CD4-positive, alpha-beta memory T cell (primary cell): ENCODE data around the gene MTPN. TPM values are rescaled to one million over a fixed set of nuclear protein-coding genes. Genes with fewer than 3 reads are reported as not detected.

ENCODE experiments used
- CTCF ChIA-PET: fragments of 350-600 bp; sonication (Branson Sonifier 250); formaldehyde crosslinking; loops from one replicate; lab custom pipeline; 2021; ENCODE audit warnings: inconsistent platforms; ENCODE audit not compliant: partially characterized antibody; lab: Charles Lee
- POLR2A ChIA-PET: fragments of 350-600 bp; sonication (Branson Sonifier 250); formaldehyde crosslinking; loops from one replicate; lab custom pipeline; 2021; ENCODE audit not compliant: partially characterized antibody; lab: Charles Lee
- DNase-seq, 5 donors: peaks; one replicate each; pipeline versions ENCODE4 v3.0.0 to v3.0.0-alpha.2; 2020 to 2022; ENCODE audit warnings: mixed read lengths in 1 of 5
- H3K27ac ChIP-seq: one replicate; pipeline ENCODE4 v1.7.0; 2013; ENCODE audit warnings: low read depth, low read length
- H3K27me3 ChIP-seq: 2 replicates; pipeline ENCODE4 v1.7.0; 2013; ENCODE audit warnings: mild to moderate bottlenecking, low read length, moderate library complexity; ENCODE audit not compliant: insufficient read depth
- H3K36me3 ChIP-seq: 2 replicates; pipeline ENCODE4 v1.7.0; 2013; ENCODE audit warnings: mild to moderate bottlenecking, low read length, moderate library complexity; ENCODE audit not compliant: insufficient read depth
- H3K4me1 ChIP-seq: 2 replicates; pipeline ENCODE4 v1.7.0; 2013; ENCODE audit warnings: mild to moderate bottlenecking, low read length, moderate library complexity; ENCODE audit not compliant: insufficient read depth
- H3K4me3 ChIP-seq, 2 donors: one replicate each; pipeline ENCODE4 v1.7.0; 2013; ENCODE audit warnings: low read length in 2 of 2, mild to moderate bottlenecking in 1 of 2
- H3K9me3 ChIP-seq, 2 donors: one replicate each; pipeline ENCODE4 v1.7.0; 2013; ENCODE audit warnings: low read length in 2 of 2, control low read depth in 1 of 2; ENCODE audit not compliant: control insufficient read depth in 1 of 2
- H3K27ac Mint-ChIP-seq, 7 donors: one replicate each; pipeline ENCODE4 v1.8.0; 2020 to 2021; ENCODE audit warnings: mixed read lengths in 7 of 7, mild to moderate bottlenecking in 6 of 7, inconsistent platforms in 3 of 7, moderate library complexity in 3 of 7
- H3K27me3 Mint-ChIP-seq, 2 donors: one replicate each; pipeline ENCODE4 v1.8.0; 2020 to 2021; ENCODE audit warnings: mixed read lengths in 2 of 2
- H3K36me3 Mint-ChIP-seq, 2 donors: one replicate each; pipeline ENCODE4 v1.8.0; 2020 to 2021; ENCODE audit warnings: mixed read lengths in 2 of 2, inconsistent platforms in 1 of 2, mild to moderate bottlenecking in 1 of 2
- H3K4me1 Mint-ChIP-seq, 4 donors: one replicate each; pipeline ENCODE4 v1.8.0; 2020 to 2021; ENCODE audit warnings: mixed read lengths in 4 of 4, mild to moderate bottlenecking in 1 of 4
- H3K4me3 Mint-ChIP-seq, 8 donors: one replicate each; pipeline ENCODE4 v1.8.0; 2020 to 2021; ENCODE audit warnings: mixed read lengths in 8 of 8, mild to moderate bottlenecking in 7 of 8, moderate library complexity in 6 of 8, inconsistent platforms in 3 of 8
- H3K9me3 Mint-ChIP-seq, 8 donors: one replicate each; pipeline ENCODE4 v1.8.0; 2020 to 2021; ENCODE audit warnings: mixed read lengths in 8 of 8, mild to moderate bottlenecking in 5 of 8, inconsistent platforms in 3 of 8, moderate library complexity in 1 of 8
- intact Hi-C: fragments of 100-400 bp; cut with micrococcal nuclease; formaldehyde crosslinking; loops from one replicate; pipeline ENCODE4 v1.15.1; 2023
- polyA plus RNA-seq, 2 donors: library from polyadenylated mRNA; unstranded; fragments of 300-500 nt; fragmentation: Illumina TruSeq; gene quantifications; one replicate each; pipeline ENCODE4 v1.2.3, GENCODE V29; 2021
- total RNA-seq, 2 experiments: library from RNA; stranded (reverse); gene quantifications; one replicate each; pipeline ENCODE4 v1.2.3, GENCODE V29; 2021

MTPN gene
- total and polyA plus RNA-seq, 4 experiments from 2014 or later, result 63.6 to 105 (median 83.8) TPM

DNA sequence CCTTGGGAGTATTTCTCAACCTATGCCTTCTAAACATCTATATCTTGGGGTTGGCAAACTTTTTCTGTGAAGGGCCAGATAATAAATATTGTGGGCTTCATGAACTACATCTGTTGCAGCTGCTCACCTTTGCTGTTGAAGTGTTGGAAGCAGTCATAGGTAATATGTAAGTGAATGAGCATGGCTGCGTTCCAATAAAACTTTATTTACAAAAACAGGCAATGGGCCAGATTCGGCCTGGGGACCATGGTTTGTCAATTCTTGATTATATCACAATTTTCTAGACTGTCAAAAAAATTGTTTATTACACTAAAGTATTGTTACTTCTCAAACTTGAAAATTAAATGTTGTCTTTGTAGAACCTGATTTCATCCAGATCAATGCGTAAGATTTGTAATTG lies 54.9 kb downstream of the MTPN start:
- H3K27ac ChIP-seq, result no peak overlapping the region
- H3K4me1 ChIP-seq, result no peaks in the 10 kb centered on the region
- H3K36me3 ChIP-seq, result no peaks in the 10 kb centered on the region
- ChIA-PET POLR2A (no interaction called here), CTCF (interaction anchor here (1.5 kb wide), 1 partner anchor 11 kb away, joined by 3 read pairs; no protein-coding TSS in a partner anchor)
- Mint-ChIP-seq H3K27me3 (no peaks in the 10 kb centered on the region), H3K4me1 (peaks cover 0 to 6% (median 3%) of the 10 kb centered on the region in 4 donors), H3K36me3 (peaks cover 14 to 19% of the 10 kb centered on the region in 2 donors), H3K4me3 (no peak overlapping the region), H3K27ac (no peak overlapping the region), H3K9me3 (peaks cover 0 to 7% (median 0%) of the 10 kb centered on the region in 8 donors)
- H3K4me3 ChIP-seq, result no peak overlapping the region
- intact Hi-C loops, result no loop called here
- no peaks in the 10 kb centered on the region for H3K27me3 ChIP-seq
- no peaks in the 10 kb centered on the region for H3K9me3 ChIP-seq
- no peak for DNase-seq

DNA sequence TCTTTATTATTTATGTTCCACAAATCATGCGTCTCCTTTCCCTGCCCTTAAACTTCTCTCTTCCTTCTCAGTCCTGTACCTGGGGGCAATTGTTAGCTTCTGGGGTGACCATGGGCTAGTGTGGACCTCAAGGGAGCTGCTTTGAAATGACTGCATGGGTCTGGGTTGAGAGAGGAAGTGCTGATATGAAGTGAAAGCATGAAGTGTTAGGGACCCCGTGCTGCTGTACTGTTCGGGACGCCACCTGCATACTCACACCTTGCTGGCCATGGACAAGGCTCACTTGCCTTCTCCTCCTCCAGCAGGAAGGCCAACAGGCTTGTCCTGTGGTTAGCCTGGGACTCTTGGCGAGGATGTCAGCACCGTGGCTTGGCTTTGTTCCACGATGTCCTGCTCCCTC lies 56.7 kb downstream of the MTPN start:
- no peak overlapping the region for H3K4me3 Mint-ChIP-seq
- H3K9me3 ChIP-seq, result no peaks in the 10 kb centered on the region
- no peaks in the 10 kb centered on the region for H3K27me3 ChIP-seq
- H3K4me1 ChIP-seq, result no peaks in the 10 kb centered on the region
- peaks cover 0 to 13% of the 10 kb centered on the region in 2 donors for H3K36me3 Mint-ChIP-seq
- H3K27ac ChIP-seq, result no peak overlapping the region
- POLR2A ChIA-PET, result no interaction called here
- H3K27me3 Mint-ChIP-seq, result no peaks in the 10 kb centered on the region
- H3K4me1 Mint-ChIP-seq, result peaks cover 0 to 6% (median 3%) of the 10 kb centered on the region in 4 donors
- intact Hi-C loops, result no loop called here
- no peaks in the 10 kb centered on the region for H3K36me3 ChIP-seq
- H3K4me3 ChIP-seq, result no peak overlapping the region
- H3K27ac Mint-ChIP-seq, result no peak overlapping the region
- DNase-seq, result no peak
- peaks cover 0 to 7% (median 0%) of the 10 kb centered on the region in 8 donors for H3K9me3 Mint-ChIP-seq
- CTCF ChIA-PET, result interaction anchor here (0.9 to 1.0 kb wide), 2 partner anchors 12 to 119 kb away, joined by 3 read pairs; no protein-coding TSS in a partner anchor

DNA sequence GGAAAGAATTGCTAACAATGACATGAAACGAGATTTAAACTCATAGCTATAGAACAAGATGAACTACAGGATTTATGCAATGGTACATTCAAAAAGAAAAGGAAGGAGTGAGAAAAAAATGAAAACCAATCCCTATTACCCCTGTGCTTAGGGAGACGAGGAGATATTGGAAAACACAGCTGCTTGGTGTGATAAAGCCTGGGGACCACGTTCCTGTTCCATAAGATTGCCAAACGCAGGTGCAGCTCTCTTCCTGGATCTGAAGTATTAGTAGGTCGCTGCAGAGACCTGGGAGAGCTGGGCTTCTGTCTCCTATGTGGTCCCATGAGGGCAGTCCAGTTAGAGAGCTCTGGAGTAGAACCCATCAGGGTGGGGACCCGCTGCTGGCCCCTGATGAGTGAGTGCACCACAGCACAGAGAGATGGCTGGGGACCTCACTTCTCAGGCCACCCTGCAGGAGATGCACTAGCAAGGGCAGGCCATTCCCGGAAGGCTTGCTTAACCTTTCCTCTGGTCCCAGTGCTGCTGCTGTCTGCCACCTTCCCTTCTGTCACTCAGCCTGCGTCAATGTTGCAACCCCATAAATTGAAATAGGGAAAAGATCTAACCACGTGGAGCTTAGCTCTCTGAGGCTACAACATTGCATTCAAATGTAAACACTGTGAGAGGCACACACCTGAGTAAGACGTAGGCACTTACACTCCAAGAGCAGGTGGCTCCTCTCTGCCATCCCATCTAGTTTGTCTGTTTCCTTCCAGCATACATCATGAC lies 57.9 kb downstream of the MTPN start:
- no peak overlapping the region for H3K27ac ChIP-seq
- no peak overlapping the region for H3K4me3 ChIP-seq
- ChIA-PET CTCF (interaction anchor here (1.0 kb wide), 1 partner anchor 118 kb away, joined by 3 read pairs; no protein-coding TSS in a partner anchor), POLR2A (no interaction called here)
- Mint-ChIP-seq H3K9me3 (peaks cover 0 to 7% (median 0%) of the 10 kb centered on the region in 8 donors), H3K4me1 (peaks cover 0 to 6% (median 2%) of the 10 kb centered on the region in 4 donors), H3K27me3 (no peaks in the 10 kb centered on the region), H3K36me3 (peaks cover 0 to 13% of the 10 kb centered on the region in 2 donors), H3K4me3 (no peak overlapping the region), H3K27ac (no peak overlapping the region)
- H3K36me3 ChIP-seq, result no peaks in the 10 kb centered on the region
- DNase-seq, result no peak
- no peaks in the 10 kb centered on the region for H3K4me1 ChIP-seq
- no peaks in the 10 kb centered on the region for H3K9me3 ChIP-seq
- H3K27me3 ChIP-seq, result no peaks in the 10 kb centered on the region
- intact Hi-C loops, result no loop called here

DNA sequence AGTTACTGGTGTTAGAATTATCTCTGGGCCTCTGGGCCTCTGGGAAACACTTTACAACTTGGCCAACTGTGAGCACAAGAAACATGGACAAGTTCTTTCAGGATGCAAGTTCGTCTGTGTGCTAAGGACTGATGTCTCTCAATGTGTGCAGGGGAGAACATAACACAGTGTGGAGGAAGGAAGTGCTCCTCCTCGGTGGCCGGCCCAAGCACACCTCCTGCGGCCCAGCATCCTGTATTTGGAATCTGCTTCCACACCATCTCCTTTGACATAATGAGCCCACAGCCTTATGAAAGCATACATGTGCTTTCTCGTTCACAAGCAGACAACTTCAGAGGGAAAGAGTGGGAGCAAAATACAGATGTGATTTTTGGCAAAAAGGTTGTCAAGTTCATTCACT lies 59.0 kb downstream of the MTPN start:
- Mint-ChIP-seq H3K36me3 (peaks cover 0 to 13% of the 10 kb centered on the region in 2 donors), H3K4me3 (no peak overlapping the region), H3K4me1 (peaks cover 0 to 2% (median 0%) of the 10 kb centered on the region in 4 donors), H3K27ac (no peak overlapping the region), H3K27me3 (no peaks in the 10 kb centered on the region), H3K9me3 (peaks cover 0 to 7% (median 0%) of the 10 kb centered on the region in 8 donors)
- H3K27me3 ChIP-seq, result no peaks in the 10 kb centered on the region
- CTCF ChIA-PET, result no interaction called here
- H3K27ac ChIP-seq, result no peak overlapping the region
- no peaks in the 10 kb centered on the region for H3K36me3 ChIP-seq
- H3K4me3 ChIP-seq, result no peak overlapping the region
- H3K4me1 ChIP-seq, result no peaks in the 10 kb centered on the region
- DNase-seq, result no peak
- H3K9me3 ChIP-seq, result no peaks in the 10 kb centered on the region
- intact Hi-C loops, result no loop called here
- POLR2A ChIA-PET, result no interaction called here

DNA sequence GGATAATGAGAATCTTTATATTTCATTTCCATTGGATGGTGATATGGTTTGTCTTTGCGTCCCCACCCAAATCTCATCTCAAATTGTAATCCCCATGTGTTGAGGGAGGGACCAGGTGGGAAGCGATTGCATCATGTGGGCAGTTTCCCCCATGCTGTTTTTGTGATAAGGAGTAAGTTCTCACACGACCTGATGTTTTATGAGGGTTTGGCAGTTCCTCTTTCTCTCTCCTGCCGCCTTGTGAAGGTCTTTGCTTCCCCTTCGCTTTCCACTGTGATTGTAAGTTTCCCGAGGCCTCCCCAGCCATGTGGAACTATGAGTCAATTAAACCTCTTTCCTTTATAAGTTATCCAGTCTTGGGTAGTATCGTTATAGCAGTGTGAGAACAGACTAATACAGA lies 59.4 kb downstream of the MTPN start:
- Mint-ChIP-seq H3K27ac (no peak overlapping the region), H3K4me1 (peaks cover 0 to 2% (median 0%) of the 10 kb centered on the region in 4 donors), H3K36me3 (peaks cover 0 to 10% of the 10 kb centered on the region in 2 donors), H3K27me3 (no peaks in the 10 kb centered on the region), H3K9me3 (peaks cover 0 to 7% (median 0%) of the 10 kb centered on the region in 8 donors), H3K4me3 (no peak overlapping the region)
- POLR2A ChIA-PET, result no interaction called here
- intact Hi-C loops, result no loop called here
- H3K27me3 ChIP-seq, result no peaks in the 10 kb centered on the region
- CTCF ChIA-PET, result no interaction called here
- no peak for DNase-seq
- H3K4me1 ChIP-seq, result no peaks in the 10 kb centered on the region
- H3K4me3 ChIP-seq, result no peak overlapping the region
- H3K9me3 ChIP-seq, result no peaks in the 10 kb centered on the region
- H3K27ac ChIP-seq, result no peak overlapping the region
- no peaks in the 10 kb centered on the region for H3K36me3 ChIP-seq

DNA sequence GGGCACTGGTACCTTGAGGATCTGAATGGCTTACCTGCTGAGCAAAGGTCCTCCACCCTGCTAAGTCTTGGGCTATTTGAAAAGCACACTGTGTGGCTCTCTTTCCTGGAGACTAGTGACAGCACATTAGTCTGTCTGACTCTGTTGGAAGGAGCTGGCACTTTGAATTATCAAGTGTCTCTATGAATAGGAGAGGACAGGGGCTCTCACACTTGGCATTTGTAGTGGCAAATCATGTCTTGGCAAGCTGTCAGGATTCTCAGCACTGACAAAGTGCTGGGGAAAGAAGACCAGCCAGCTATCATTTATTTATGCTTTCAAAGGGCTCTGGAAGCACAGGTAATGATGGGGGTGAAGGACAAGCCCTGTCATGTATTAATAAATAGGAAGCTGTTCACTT lies 62.8 kb downstream of the MTPN start:
- H3K27ac Mint-ChIP-seq, result no peak overlapping the region
- H3K27me3 ChIP-seq, result no peaks in the 10 kb centered on the region
- no peak overlapping the region for H3K27ac ChIP-seq
- no peaks in the 10 kb centered on the region for H3K27me3 Mint-ChIP-seq
- CTCF ChIA-PET, result interaction anchor here (1.0 kb wide), 1 partner anchor 113 kb away, joined by 3 read pairs; no protein-coding TSS in a partner anchor
- H3K9me3 ChIP-seq, result no peaks in the 10 kb centered on the region
- H3K36me3 ChIP-seq, result no peaks in the 10 kb centered on the region
- DNase-seq, result no peak
- no peaks in the 10 kb centered on the region for H3K4me1 ChIP-seq
- intact Hi-C loops, result no loop called here
- H3K4me3 ChIP-seq, result no peak overlapping the region
- peaks cover 0 to 2% (median 0%) of the 10 kb centered on the region in 4 donors for H3K4me1 Mint-ChIP-seq
- H3K4me3 Mint-ChIP-seq, result no peak overlapping the region
- peaks cover 0 to 4% of the 10 kb centered on the region in 2 donors for H3K36me3 Mint-ChIP-seq
- POLR2A ChIA-PET, result no interaction called here
- peaks cover 0 to 2% (median 0%) of the 10 kb centered on the region in 8 donors for H3K9me3 Mint-ChIP-seq

DNA sequence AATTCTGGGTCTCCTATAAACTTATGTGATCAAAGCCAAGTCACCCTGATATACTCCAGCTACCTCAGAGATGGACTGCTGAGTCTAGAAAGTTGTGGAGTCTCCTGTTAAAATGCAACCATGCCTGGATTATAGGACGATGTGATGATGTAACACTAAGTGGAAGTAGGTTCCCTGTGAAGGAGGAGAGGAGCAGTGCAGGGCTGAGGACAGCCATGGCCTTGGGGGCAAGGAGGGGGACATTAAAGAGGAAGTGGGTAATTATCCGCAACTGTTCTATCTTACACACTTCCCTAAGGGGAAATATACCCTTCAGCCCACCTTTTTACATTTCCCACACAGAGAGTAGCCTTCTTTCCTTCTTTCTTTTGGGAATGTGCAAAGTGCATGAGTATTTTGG lies 63.8 kb downstream of the MTPN start:
- Mint-ChIP-seq H3K27ac (no peak overlapping the region), H3K4me3 (no peak overlapping the region), H3K27me3 (no peaks in the 10 kb centered on the region), H3K4me1 (no peaks in the 10 kb centered on the region), H3K9me3 (no peaks in the 10 kb centered on the region), H3K36me3 (peaks cover 0 to 4% of the 10 kb centered on the region in 2 donors)
- H3K9me3 ChIP-seq, result no peaks in the 10 kb centered on the region
- H3K36me3 ChIP-seq, result no peaks in the 10 kb centered on the region
- no peak overlapping the region for H3K4me3 ChIP-seq
- no peak for DNase-seq
- POLR2A ChIA-PET, result no interaction called here
- CTCF ChIA-PET, result interaction anchor here (1.0 kb wide), 1 partner anchor 22 kb away, joined by 3 read pairs; no protein-coding TSS in a partner anchor
- no peaks in the 10 kb centered on the region for H3K27me3 ChIP-seq
- no peak overlapping the region for H3K27ac ChIP-seq
- intact Hi-C loops, result no loop called here
- H3K4me1 ChIP-seq, result no peaks in the 10 kb centered on the region
